ENCODE measurements around the gene SLC35B3.

The SLC35B3 gene

DNA sequence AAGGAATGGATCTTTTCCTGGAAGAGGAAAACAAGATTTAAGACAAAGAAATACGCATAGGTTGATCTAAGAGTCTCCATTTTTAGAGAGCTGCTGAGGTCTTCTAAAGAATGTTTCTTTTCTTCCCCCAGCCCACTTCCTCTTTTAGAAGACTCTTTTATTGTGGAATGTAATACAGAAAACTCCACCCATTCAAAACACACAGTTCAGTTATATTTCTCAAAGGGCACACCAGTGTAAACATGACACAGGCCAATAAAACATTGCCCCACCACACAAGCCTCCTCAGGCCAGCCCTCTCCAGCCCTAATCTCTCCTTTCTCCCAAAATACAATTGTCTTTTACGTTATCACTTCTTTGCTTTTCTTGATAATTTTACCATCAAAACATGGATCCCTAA is 42.8 kb downstream of the SLC35B3 start:
- TF ChIP-seq CTCF (IDR thresholded peaks at IDR 0.05; ENCODE audit: control insufficient read depth, extremely low read depth, insufficient read depth), result no peak
- no peak for DNase-seq (ENCODE audit: low read depth)
- no peak overlapping the region for H3K4me3 ChIP-seq (ENCODE audit: low read depth, low read length)

- no peak overlapping the region for H3K4me3 ChIP-seq (ENCODE audit: low read depth, low read length)
- no peak for DNase-seq (ENCODE audit: low read depth)
- no peak for TF ChIP-seq CTCF (IDR thresholded peaks at IDR 0.05; ENCODE audit: control insufficient read depth, extremely low read depth, insufficient read depth)
These were observed 43.4 kb downstream of the SLC35B3 start for GRCh38 chr6:8391934-8392333.

DNA sequence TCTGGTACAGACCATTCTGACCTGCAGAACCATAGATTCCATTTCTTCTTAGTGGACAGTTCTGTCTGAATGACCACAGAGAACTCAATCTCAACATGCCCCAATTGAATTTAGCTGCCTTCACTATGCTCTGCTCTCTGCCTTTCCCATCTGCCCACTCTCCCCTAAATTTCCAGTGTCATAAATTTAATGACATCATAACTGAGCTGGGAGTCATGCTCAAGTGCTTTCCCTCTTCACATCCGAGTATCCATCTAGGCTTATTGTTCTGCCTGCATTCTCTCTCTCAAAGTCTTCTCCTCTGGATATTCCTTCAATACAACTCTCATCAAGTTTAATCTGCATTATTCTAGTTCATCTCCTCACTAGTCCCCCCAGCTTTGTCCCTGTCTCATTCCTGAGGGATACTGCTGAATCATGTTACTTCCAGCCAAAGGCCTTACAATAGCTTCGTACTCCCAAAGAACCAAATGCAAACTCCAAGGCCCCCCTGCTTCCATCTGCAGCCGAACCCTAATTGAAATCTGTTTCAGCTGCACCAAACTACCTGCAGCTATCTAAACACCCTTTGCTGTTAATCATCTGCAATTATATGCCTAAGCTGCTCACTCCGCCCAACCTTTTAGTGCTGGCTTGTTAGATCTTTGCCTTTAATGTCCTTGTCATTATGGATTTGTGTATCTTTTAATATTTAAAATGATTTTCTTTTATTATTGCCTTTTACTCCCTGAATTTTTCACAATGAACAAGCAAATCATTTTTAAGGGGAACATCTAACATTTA is 46.1 kb downstream of the SLC35B3 start:
- DNase-seq (ENCODE audit: low read depth), result no peak
- no peak for TF ChIP-seq CTCF (IDR thresholded peaks at IDR 0.05; ENCODE audit: control insufficient read depth, extremely low read depth, insufficient read depth)
- no peak overlapping the region for H3K4me3 ChIP-seq (ENCODE audit: low read depth, low read length)

- no peak overlapping the region for H3K4me3 ChIP-seq (ENCODE audit: low read depth, low read length)
- DNase-seq (ENCODE audit: low read depth), result no peak
- no peak for TF ChIP-seq CTCF (IDR thresholded peaks at IDR 0.05; ENCODE audit: control insufficient read depth, extremely low read depth, insufficient read depth)
These were observed 47.4 kb downstream of the SLC35B3 start for GRCh38 chr6:8387942-8388437.

DNA sequence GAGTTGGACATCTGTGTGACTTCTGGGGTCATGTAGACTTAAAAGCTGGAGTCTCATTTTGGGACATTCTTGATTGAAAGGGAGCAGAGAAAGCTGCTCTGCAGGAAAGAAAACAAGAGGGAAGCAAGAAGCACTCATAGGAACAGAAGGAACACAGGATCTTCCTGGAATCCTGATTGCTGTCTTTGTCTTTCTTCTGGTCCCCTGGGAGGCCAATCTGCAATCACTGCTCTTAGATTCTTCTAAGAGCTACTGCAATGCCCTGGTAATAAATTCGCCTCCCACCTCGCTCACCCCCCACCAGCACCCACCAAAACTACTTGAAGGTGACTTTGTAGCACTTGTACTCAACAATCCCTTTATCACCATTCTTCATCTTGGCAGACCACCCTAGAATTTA is 51.8 kb downstream of the SLC35B3 start:
- H3K4me3 ChIP-seq (ENCODE audit: low read depth, low read length), result no peak overlapping the region
- DNase-seq (ENCODE audit: low read depth), result no peak
- no peak for TF ChIP-seq CTCF (IDR thresholded peaks at IDR 0.05; ENCODE audit: control insufficient read depth, extremely low read depth, insufficient read depth)

DNA sequence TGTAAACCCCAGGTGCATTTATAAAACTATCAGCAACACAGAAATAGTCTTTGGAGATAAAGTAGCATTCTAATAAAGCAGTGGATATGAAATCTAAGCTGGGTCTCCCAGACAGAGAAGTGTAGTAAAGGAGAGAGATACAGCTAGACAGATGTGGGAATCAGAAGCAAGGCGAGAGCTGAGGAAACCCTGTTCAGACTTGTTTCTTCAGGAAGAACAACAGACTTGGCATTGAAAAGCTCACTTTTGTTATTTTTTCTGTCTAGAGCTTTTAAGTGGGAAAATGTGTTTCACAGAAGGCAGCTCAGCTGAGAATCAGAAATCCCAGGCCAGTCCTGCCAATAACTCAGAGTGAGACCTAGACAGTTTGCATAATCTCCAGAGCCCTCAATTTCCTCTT is 52.9 kb downstream of the SLC35B3 start:
- H3K4me3 ChIP-seq (ENCODE audit: low read depth, low read length), result no peak overlapping the region
- DNase-seq (ENCODE audit: low read depth), result no peak
- TF ChIP-seq CTCF (IDR thresholded peaks at IDR 0.05; ENCODE audit: control insufficient read depth, extremely low read depth, insufficient read depth), result no peak

DNA sequence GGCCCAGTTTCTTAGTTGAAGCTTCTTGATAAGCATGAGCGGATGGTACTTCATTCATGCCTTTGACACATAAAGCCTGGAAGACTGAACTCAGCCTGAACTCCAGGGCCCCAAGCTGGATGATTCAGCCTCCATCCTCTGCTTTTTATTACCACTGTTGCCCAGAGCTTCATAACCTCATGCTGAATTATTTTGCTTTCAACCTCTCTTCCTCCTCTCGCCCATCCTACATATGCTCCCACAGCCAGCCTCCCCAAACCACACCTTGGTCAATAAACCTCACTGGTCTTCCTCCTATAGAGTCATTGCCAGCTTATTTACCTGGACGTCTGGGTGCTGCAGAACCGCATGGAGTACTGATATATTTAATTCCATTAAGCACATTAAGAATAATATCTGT is 59.4 kb downstream of the SLC35B3 start:
- no peak for TF ChIP-seq CTCF (IDR thresholded peaks at IDR 0.05; ENCODE audit: control insufficient read depth, extremely low read depth, insufficient read depth)
- no peak overlapping the region for H3K4me3 ChIP-seq (ENCODE audit: low read depth, low read length)
- no peak for DNase-seq (ENCODE audit: low read depth)

All from LNCaP clone FGC (cell line).